Stimulated activated CD4-positive, alpha-beta T cell treated with anti-CD3 and anti-CD28 coated beads, Interleukin-1b, Interleukin-23, amount 100 ng/mL, for 1 hour (primary cell): Measurements from ENCODE around the gene GJB3.
A peak's percentile ranks its signal among the peaks of the same experiment; 100 is the strongest.
"Not testable (repeated sequence)": the region's sequence is repeated elsewhere in the genome, so short reads cannot be mapped to it uniquely, and the experiment has no call there.

Source experiments
- DNase-seq, 2 donors: peaks; one replicate each; pipeline ENCODE4 v3.0.0-alpha.2; 2020; ENCODE audit warnings: low read depth in 2 of 2

The GJB3 gene

GRCh38 chr1:34785231-34785874 lies 4.3 kb downstream of the GJB3 start:
- DNase-seq, result no peak

DNA sequence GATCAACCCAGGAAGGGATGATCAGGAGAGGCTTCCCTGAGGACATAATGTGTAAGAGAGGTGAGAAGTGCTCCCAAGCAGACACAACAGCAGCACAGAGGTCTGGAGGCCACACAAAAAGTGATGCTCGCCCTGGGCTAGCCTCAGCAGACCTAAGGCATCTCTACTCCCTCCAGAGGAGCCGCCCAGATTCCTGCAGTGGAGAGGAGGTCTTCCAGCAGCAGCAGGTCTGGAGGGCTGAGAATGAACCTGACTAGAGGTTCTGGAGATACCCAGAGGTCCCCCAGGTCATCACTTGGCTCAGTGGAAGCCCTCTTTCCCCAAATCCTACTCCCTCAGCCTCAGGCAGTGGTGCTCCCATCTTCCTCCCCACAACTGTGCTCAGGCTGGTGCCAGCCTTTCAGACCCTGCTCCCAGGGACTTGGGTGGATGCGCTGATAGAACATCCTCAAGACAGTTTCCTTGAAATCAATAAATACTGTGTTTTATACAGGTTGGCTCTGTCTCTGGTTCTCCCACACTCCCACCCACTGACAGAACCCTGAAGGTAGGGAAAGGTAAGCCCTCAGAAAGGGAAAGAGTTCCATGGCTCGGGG lies 5.0 kb downstream of the GJB3 start:
- DNase-seq, result no peak

GRCh38 chr1:34786521-34787325 lies 5.7 kb downstream of the GJB3 start:
- DNase-seq, result peak; percentile 8 to 35

- DNase-seq, result no peak
Measured at GRCh38 chr1:34787461-34788420, 6.7 kb downstream of the GJB3 start.

DNA sequence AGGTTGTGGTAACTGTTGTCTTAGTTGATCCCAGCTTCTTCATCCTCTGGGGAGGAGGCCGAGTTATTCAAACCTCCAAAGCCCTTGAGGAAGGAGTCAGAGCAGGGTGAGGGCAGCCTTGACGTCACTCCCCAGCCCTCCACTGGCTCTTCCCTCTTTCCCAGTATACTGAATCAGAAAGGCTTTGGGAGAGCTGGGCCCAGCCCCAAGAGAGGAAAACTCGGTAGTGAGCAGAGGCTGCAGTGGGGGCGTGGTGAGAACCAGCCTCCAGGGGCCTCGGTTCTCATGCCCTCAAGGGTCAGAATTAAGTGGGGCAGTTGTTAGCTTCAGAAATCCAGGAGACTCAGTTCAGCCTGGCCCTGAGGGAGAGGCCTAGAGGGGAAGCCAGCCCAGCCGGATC lies 10.0 kb downstream of the GJB3 start:
- DNase-seq, result no peak

DNA sequence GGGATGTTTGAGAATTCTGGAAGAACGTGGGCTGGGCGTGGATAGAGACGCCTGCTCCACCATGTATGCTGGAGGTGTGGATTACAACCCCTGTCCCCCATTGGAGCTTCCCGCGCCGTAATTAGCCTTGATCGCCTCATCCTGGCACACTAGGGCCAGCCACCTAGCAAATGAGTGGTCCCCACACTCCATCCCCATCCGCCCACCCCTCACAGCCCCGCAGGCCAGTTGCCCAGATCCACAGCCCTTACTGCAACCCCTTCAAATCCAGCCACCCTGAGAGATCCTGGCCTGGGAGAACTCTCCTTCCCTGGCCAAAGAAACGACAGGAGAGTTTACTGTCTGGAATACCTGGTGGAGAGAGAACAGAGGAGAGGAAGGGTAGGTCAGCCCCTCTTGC lies 11.4 kb downstream of the GJB3 start:
- DNase-seq, result no peak

- no peak for DNase-seq
Measured at GRCh38 chr1:34792868-34793727, 12.1 kb downstream of the GJB3 start, which contains the start of gene GJA4. TSS of gene GJA4 (plus strand) at chr1:34792999. CDS start at chr1:34794214, 1,215 bp downstream.

DNA sequence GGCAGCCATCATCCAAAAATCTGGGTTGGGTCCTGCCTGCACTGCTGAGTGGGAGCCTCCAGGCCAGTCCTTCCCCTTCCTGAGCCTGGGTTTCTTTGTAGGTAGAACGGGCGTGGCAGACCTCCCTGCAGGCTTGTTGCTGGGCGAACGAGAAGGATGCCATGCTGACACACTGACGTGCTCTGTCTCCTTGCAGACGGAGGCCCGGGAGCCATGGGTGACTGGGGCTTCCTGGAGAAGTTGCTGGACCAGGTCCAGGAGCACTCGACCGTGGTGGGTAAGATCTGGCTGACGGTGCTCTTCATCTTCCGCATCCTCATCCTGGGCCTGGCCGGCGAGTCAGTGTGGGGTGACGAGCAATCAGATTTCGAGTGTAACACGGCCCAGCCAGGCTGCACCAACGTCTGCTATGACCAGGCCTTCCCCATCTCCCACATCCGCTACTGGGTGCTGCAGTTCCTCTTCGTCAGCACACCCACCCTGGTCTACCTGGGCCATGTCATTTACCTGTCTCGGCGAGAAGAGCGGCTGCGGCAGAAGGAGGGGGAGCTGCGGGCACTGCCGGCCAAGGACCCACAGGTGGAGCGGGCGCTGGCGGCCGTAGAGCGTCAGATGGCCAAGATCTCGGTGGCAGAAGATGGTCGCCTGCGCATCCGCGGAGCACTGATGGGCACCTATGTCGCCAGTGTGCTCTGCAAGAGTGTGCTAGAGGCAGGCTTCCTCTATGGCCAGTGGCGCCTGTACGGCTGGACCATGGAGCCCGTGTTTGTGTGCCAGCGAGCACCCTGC lies 13.2 kb downstream of the GJB3 start:
- DNase-seq, result no peak

DNA sequence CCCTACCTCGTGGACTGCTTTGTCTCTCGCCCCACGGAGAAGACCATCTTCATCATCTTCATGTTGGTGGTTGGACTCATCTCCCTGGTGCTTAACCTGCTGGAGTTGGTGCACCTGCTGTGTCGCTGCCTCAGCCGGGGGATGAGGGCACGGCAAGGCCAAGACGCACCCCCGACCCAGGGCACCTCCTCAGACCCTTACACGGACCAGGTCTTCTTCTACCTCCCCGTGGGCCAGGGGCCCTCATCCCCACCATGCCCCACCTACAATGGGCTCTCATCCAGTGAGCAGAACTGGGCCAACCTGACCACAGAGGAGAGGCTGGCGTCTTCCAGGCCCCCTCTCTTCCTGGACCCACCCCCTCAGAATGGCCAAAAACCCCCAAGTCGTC lies 13.8 kb downstream of the GJB3 start:
- no peak for DNase-seq

DNA sequence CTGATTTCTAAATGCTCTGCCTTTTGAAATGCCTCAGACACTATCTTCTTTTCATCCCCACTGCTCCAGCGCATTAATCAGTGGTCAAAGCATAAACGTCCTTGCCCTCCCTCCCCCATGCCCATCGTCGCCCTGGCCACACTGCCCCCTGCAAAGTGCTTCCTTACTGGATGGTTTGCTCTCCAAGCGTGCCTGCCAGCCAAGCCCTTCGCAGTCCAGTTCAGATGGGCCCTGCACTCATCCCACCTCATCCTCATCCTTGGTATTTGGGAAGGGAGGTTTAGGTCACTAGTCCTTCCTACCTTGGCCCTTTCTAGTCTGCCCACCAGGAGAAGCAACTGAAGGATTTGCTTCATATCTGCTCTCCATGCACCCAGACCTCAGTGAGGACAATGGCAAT lies 14.9 kb downstream of the GJB3 start:
- no peak for DNase-seq

DNA sequence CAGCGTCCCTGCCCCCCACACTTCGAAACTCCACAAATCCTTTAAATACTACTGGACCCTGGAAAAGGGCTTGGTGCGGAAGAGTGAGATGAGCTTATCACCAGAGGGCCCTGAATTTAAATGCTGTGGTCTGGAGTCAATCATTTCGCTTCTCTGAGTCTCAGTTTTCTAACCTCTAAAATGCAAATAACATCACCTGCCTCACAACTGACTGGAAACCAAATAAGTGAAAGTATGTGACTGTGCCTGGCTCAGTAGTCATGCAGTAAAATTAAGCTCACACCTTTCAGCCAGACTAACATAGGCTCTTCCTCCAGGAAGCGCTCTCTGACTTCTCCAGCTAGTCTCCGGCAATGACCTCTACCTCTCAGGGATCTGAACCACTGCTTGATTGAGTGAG lies 16.0 kb downstream of the GJB3 start:
- DNase-seq, result no peak

DNA sequence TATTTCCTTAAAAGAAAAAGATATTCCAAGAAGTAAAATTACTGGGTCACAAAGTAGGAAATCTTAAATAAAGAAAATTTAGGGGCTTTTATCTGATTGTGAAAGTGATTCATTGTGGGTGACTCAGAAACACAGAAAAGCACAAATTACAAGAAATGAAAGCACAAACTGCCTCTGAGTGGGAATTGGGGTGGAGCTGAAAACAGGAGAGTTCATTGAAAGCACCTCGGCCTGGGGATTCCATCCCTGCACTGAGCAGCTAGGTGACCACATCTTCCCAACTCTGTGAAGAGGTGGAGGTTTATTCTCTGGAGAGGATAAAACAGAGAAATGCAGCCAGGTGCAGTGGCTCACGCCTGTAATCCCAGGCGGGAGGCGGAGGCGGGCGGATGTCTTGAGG lies 19.2 kb downstream of the GJB3 start:
- DNase-seq, result no peak

- no peak for DNase-seq
Measured at GRCh38 chr1:34803770-34804169, 22.8 kb downstream of the GJB3 start.

DNA sequence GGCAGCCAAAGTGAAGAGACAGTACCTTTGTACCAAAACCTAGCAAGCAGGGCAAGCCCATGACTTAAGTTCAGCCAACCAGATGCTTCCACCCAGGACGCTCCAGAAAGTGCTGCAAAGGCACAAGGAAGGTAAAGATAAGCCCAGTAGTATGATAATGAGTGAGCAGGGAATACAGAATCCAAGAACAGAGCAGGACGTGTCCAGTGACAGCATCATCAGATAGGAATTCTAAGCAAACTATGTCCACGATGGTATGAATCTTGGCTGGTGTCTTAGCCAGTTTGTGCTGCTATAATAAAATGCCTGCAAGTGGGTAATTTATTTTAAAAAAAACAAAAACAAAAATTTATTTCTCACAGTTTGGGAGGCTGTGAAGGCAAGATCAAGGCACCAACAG lies 25.4 kb downstream of the GJB3 start:
- DNase-seq, result no peak

GRCh38 chr1:34808051-34808810 lies 27.2 kb downstream of the GJB3 start:
- no peak for DNase-seq

DNA sequence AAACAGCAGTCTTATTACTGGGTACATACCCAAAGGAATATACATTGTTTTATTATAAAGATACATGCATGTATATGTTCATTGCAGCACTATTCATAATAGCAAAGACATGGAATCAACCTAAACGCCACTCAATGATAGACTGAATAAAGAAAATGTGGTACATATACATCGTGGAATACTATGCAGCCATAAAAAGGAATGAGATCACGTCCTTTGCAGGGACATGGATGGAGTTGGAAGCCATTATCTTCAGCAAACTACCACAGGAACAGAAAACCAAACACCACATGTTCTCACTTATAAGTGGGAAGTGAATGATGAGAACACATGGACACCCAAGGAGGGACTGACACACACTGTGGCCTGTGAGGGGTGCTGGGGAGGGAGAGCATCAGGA lies 29.8 kb downstream of the GJB3 start:
- not testable (repeated sequence) for DNase-seq

GRCh38 chr1:34816332-34816731 lies 35.3 kb downstream of the GJB3 start:
- DNase-seq, result no peak

- no peak for DNase-seq
Measured at GRCh38 chr1:34816778-34817177, 35.8 kb downstream of the GJB3 start.

DNA sequence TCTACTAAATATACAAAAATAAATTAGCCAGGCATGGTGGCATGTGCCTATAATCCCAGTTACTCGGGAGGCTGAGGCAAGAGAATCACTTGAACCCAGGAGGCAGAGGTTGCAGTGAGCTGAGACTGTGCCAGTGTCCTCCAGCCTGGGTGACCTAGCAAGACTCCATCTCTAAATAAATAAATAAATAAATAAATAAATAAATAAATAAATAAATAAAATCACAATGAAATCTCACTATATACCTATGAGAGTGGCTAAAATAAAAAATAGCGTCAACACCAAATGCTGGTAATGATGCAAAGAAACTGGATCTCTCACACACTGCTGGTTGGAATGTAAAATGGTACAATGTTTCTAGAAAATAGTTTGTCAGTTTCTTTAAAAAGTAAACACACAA lies 37.8 kb downstream of the GJB3 start:
- not testable (repeated sequence) for DNase-seq
